ENCODE measurements around the gene FADS6. TPM values are rescaled to one million over a fixed set of nuclear protein-coding genes. Genes with fewer than 3 reads are reported as not detected.

Gene FADS6
- total and polyA plus RNA-seq, 2 of the 13 experiments (the other 11 are each of a cell fraction or from before 2014, with no cell fraction given): 0.11 TPM

GRCh38 chr17:74870512-74870911 is 22.9 kb downstream of the FADS6 start (continued):
- TF ChIP-seq SNAPC4 (CRISPR knock-in tag; IDR thresholded peaks at IDR 0.05) (no peak), ZNF496 (CRISPR knock-in tag; IDR thresholded peaks at IDR 0.05; ENCODE audit: insufficient replicate concordance) (no peak), AHDC1 (CRISPR knock-in tag; IDR thresholded peaks at IDR 0.05; ENCODE audit: borderline replicate concordance) (no peak), MAFK (conservative IDR thresholded peaks at IDR 0.05 in 1 of 2, IDR thresholded peaks at IDR 0.05 in 1 of 2; ENCODE audit: low read length in 2 of 2) (no peak; a peak in 1 of 4 replicates), LRRFIP1 (CRISPR knock-in tag; conservative IDR thresholded peaks at IDR 0.05) (no peak), JARID2 (CRISPR knock-in tag; IDR thresholded peaks at IDR 0.05; ENCODE audit: insufficient replicate concordance) (no peak), THYN1 (CRISPR knock-in tag; IDR thresholded peaks at IDR 0.05; ENCODE audit: borderline replicate concordance, low read depth) (no peak), MTF1 (CRISPR knock-in tag; IDR thresholded peaks at IDR 0.05) (no peak), NKX3-1 (CRISPR knock-in tag; IDR thresholded peaks at IDR 0.05) (no peak), ZNF549 (CRISPR knock-in tag; IDR thresholded peaks at IDR 0.05) (no peak), ZNF629 (CRISPR knock-in tag; conservative IDR thresholded peaks at IDR 0.05) (no peak), SNAPC5 (CRISPR knock-in tag; IDR thresholded peaks at IDR 0.05; ENCODE audit: borderline replicate concordance) (no peak), ZBTB8A (CRISPR knock-in tag; IDR thresholded peaks at IDR 0.05; ENCODE audit: borderline replicate concordance, low read depth) (no peak), REL (CRISPR knock-in tag; conservative IDR thresholded peaks at IDR 0.05) (no peak), MXD3 (CRISPR knock-in tag; IDR thresholded peaks at IDR 0.05) (no peak)
